K562 (cell line): ENCODE data around the gene TWSG1.

Experiments
- GABPA ChIP-seq: fragments of 200-800 bp; sonication (Bioruptor generic); conservative IDR thresholded peaks from 2 replicates; pipeline ENCODE4 v1.6.1; 2016; ENCODE audit warnings: low read depth, missing genetic modification characterization, missing compliant biosample characterization
- POLR2A ChIP-seq: fragments of 450-650 bp; conservative IDR thresholded peaks from 2 replicates; pipeline ENCODE4 v1.6.1; 2016

DNA sequence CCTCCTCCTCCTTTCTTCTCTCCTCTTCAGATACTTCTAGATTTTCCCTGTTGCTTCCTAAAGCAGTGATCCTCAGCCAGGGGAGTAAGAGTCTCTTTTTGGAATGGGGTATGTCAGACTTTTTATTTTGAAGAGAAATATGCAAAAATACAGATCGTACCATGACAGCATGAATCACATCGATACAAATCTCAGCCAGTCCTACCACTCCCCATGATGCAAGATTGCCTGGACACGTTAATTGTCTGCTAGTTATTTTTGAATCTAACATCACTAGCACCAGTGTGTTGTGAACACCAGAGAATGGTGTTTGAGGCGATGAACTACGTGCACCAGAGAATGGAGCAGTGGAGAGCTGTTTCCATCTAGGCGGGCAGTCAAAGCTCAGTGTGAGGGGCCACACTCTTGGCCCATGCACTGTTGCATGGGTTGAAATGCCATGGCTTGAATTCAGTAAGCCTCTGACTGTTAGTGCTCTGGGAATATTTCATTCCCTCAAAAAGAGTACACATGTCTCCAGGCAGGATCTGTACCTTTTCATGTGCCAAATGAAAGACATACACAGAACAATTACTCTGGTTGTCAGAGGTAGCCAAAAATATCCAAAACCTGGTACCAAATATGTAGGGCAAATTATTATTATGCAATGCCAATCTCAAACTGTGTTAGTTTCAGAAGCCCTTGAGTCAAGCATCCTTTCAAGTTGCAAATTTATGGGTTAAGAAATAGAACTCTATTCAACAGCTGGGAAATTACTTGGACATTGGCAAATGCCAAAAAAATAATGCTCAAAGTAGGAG is 94.5 kb downstream of the TWSG1 start:
- TF ChIP-seq POLR2A (no peak), GABPA (no peak)
